ENCODE data around the gene APC. TPM values are rescaled to one million over a fixed set of nuclear protein-coding genes. Genes with fewer than 3 reads are reported as not detected.
"Not testable (repeated sequence)": the region's sequence is repeated elsewhere in the genome, so short reads cannot be mapped to it uniquely, and the experiment has no call there.

APC gene
- total RNA-seq, 2 experiments from 2014 or later = 23.9 to 24.8 TPM

- CTCF ChIA-PET = no interaction called here
- POLR2A ChIA-PET = interaction anchor here (1.1 kb wide), 1 partner anchor 69 kb away, joined by 6 read pairs; no protein-coding TSS in a partner anchor
These were observed 28.3 kb upstream of the APC start for GRCh38 chr5:112709416-112709815.

- ChIA-PET CTCF (no interaction called here), POLR2A (no interaction called here)
These were observed 26.8 kb upstream of the APC start for GRCh38 chr5:112710896-112711295.

GRCh38 chr5:112711436-112711835, 26.2 kb upstream of the APC start:
- POLR2A ChIA-PET = no interaction called here

GRCh38 chr5:112713206-112713605, 24.5 kb upstream of the APC start:
- ChIA-PET CTCF (no interaction called here), POLR2A (no interaction called here)

More at GRCh38 chr5:112711436-112711835, 26.2 kb upstream of the APC start:
- CTCF ChIA-PET = no interaction called here

- POLR2A ChIA-PET, CTCF ChIA-PET: not testable (repeated sequence)
These were observed 20.8 kb upstream of the APC start for GRCh38 chr5:112716895-112717294.

- CTCF ChIA-PET = no interaction called here
- POLR2A ChIA-PET = no interaction called here
These were observed 20.1 kb upstream of the APC start for GRCh38 chr5:112717506-112718082.

- CTCF ChIA-PET = no interaction called here
These were observed 19.3 kb upstream of the APC start for GRCh38 chr5:112718344-112718743.

GRCh38 chr5:112720576-112720975, 17.1 kb upstream of the APC start:
- POLR2A ChIA-PET = no interaction called here
- CTCF ChIA-PET = no interaction called here

More at GRCh38 chr5:112718344-112718743, 19.3 kb upstream of the APC start:
- POLR2A ChIA-PET = no interaction called here

GRCh38 chr5:112724901-112725300, 12.8 kb upstream of the APC start:
- ChIA-PET POLR2A (no interaction called here), CTCF (no interaction called here)

GRCh38 chr5:112729630-112730029, 8.1 kb upstream of the APC start:
- POLR2A ChIA-PET = no interaction called here

GRCh38 chr5:112732131-112732530, 5.6 kb upstream of the APC start:
- CTCF ChIA-PET = no interaction called here
- POLR2A ChIA-PET = no interaction called here

More at GRCh38 chr5:112729630-112730029, 8.1 kb upstream of the APC start:
- CTCF ChIA-PET = no interaction called here

- POLR2A ChIA-PET = no interaction called here
- CTCF ChIA-PET = no interaction called here
These were observed 4.1 kb upstream of the APC start for GRCh38 chr5:112733586-112733985.

- POLR2A ChIA-PET = no interaction called here
- CTCF ChIA-PET = interaction anchor here (1.4 kb wide), 1 partner anchor 23 kb away, joined by 4 read pairs; no protein-coding TSS in a partner anchor
These were observed 3.1 kb upstream of the APC start for GRCh38 chr5:112734597-112734996.

- ChIA-PET CTCF (interaction anchor here (1.4 kb wide), 1 partner anchor 22 kb away, joined by 4 read pairs; no protein-coding TSS in a partner anchor), POLR2A (no interaction called here)
These were observed 2.0 kb upstream of the APC start for GRCh38 chr5:112735702-112736101.

GRCh38 chr5:112737070-112737462, 619 bp upstream of the APC start:
- CTCF ChIA-PET = interaction anchor here (0.9 to 1.1 kb wide), 2 partner anchors 29 to 186 kb away, joined by 3 read pairs; no protein-coding TSS in a partner anchor
- POLR2A ChIA-PET = no interaction called here

GRCh38 chr5:112738191-112738560, 491 bp downstream of the APC start:
- ChIA-PET CTCF (interaction anchor here (0.7 kb wide), 1 partner anchor 19 kb away, joined by 3 read pairs; no protein-coding TSS in a partner anchor), POLR2A (no interaction called here)

GRCh38 chr5:112742424-112742823, 4.7 kb downstream of the APC start:
- ChIA-PET CTCF (no interaction called here), POLR2A (no interaction called here)

GRCh38 chr5:112743631-112744030, 5.9 kb downstream of the APC start:
- ChIA-PET POLR2A (no interaction called here), CTCF (no interaction called here)

GRCh38 chr5:112752335-112752734, 14.7 kb downstream of the APC start:
- CTCF ChIA-PET = no interaction called here
- POLR2A ChIA-PET = no interaction called here

GRCh38 chr5:112755703-112756102, 18.0 kb downstream of the APC start:
- CTCF ChIA-PET = no interaction called here
- POLR2A ChIA-PET = no interaction called here

- CTCF ChIA-PET = interaction anchor here (1.0 to 2.5 kb wide), 11 partner anchors 9 to 541 kb away, joined by 3 to 12 read pairs (median 5); no protein-coding TSS in a partner anchor
- POLR2A ChIA-PET = no interaction called here
These were observed 20.0 kb downstream of the APC start for GRCh38 chr5:112757468-112758208.
